PFSK-1 (cell line): Measurements from ENCODE around the gene LBHD2.

ENCODE experiments used
- FOXP2 ChIP-seq: optimal IDR thresholded peaks from 2 replicates; pipeline ENCODE3; 2011; ENCODE audit warnings: borderline replicate concordance, control low read depth, inconsistent platforms; ENCODE audit not compliant: insufficient read depth; ENCODE audit errors: extremely low read length, extremely low read depth
- POLR2AphosphoS5 ChIP-seq: IDR thresholded peaks from 2 replicates; pipeline ENCODE4 v1.6.1; 2012; ENCODE audit warnings: low read depth, mild to moderate bottlenecking, control low read depth, low read length, moderate library complexity
- SIN3A ChIP-seq: IDR thresholded peaks from 2 replicates; pipeline ENCODE4 v1.6.1; 2012; ENCODE audit warnings: mild to moderate bottlenecking, low read length, moderate library complexity, borderline replicate concordance; ENCODE audit not compliant: insufficient read depth
- TAF1 ChIP-seq: IDR thresholded peaks from 2 replicates; pipeline ENCODE4 v1.6.1; 2012; ENCODE audit warnings: low read length, control low read depth, borderline replicate concordance; ENCODE audit not compliant: insufficient read depth
- TF ChIP-seq, protein P1 (sequence below), 2 experiments: IDR thresholded peaks; 2 replicates each; pipeline versions ENCODE4 v1.6.1 to v1.8.0; 2011 to 2012; ENCODE audit warnings: low read depth in 2 of 2, low read length in 2 of 2, control low read depth in 1 of 2, inconsistent platforms in 1 of 2, mild to moderate bottlenecking in 1 of 2, moderate library complexity in 1 of 2; ENCODE audit not compliant: insufficient read depth in 1 of 2

Gene LBHD2

DNA sequence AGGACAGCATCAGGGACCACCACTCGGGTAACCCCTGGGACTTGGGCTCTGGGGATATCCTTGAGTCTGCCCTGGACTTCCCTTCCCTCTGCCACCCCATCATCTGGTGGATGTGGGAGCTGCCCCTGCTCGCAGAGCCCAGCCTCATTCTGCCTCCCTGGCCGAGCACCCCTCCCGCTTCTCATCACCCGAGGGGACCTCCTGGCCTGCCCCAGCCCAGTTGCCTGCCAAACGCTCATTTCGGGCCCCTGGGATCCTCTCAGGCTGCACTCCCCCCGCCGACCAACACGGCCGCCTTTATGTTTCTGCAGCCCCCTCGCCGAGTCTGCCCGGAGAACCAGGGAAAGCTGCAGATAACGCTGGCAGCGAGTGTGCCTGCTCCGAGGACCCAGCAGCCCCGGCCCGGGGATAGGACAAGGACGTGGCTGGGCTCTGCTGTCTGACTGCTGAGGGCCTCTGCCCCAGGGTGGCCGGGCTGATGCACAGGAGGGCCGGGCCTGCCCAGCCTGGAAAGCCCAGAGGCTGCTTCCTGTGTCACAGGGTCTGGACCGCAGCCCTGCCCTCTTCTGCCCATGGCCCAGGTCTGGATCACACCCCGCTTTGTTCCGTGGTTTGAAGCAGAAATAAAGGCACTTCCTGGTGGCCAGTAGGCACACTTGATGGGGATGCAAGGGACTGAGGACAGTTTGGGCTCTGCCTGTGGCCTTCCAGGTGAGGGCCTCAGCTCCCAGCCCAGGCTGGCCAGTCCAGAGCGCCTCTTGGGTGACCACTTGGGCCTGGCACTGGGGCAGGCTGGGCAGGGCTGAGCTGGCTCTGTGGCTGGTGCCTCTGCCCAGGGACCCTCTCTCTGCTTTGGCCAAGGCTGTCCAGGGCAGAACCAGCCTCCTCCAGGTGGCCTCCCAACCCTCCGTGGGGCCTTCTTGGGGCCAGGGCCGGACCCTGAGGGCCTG is 5.7 kb downstream of the LBHD2 start:
- TF ChIP-seq TAF1 (no peak), POLR2AphosphoS5 (no peak), SIN3A (no peak), FOXP2 (no peak)
- TF ChIP-seq, protein P1, sequence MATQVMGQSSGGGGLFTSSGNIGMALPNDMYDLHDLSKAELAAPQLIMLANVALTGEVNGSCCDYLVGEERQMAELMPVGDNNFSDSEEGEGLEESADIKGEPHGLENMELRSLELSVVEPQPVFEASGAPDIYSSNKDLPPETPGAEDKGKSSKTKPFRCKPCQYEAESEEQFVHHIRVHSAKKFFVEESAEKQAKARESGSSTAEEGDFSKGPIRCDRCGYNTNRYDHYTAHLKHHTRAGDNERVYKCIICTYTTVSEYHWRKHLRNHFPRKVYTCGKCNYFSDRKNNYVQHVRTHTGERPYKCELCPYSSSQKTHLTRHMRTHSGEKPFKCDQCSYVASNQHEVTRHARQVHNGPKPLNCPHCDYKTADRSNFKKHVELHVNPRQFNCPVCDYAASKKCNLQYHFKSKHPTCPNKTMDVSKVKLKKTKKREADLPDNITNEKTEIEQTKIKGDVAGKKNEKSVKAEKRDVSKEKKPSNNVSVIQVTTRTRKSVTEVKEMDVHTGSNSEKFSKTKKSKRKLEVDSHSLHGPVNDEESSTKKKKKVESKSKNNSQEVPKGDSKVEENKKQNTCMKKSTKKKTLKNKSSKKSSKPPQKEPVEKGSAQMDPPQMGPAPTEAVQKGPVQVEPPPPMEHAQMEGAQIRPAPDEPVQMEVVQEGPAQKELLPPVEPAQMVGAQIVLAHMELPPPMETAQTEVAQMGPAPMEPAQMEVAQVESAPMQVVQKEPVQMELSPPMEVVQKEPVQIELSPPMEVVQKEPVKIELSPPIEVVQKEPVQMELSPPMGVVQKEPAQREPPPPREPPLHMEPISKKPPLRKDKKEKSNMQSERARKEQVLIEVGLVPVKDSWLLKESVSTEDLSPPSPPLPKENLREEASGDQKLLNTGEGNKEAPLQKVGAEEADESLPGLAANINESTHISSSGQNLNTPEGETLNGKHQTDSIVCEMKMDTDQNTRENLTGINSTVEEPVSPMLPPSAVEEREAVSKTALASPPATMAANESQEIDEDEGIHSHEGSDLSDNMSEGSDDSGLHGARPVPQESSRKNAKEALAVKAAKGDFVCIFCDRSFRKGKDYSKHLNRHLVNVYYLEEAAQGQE (IDR thresholded peaks at IDR 0.05; ENCODE audit: insufficient read depth in 1 of 2, low read depth in 2 of 2, low read length in 2 of 2): no peak

- TF ChIP-seq POLR2AphosphoS5 (no peak), SIN3A (no peak), TAF1 (no peak), FOXP2 (no peak)
- TF ChIP-seq, protein P1 (IDR thresholded peaks at IDR 0.05; ENCODE audit: insufficient read depth in 1 of 2, low read depth in 2 of 2, low read length in 2 of 2): no peak
These were observed 6.5 kb downstream of the LBHD2 start for GRCh38 chr14:103090481-103091020.

- TF ChIP-seq TAF1: no peak
- TF ChIP-seq, protein P1 (IDR thresholded peaks at IDR 0.05; ENCODE audit: insufficient read depth in 1 of 2, low read depth in 2 of 2, low read length in 2 of 2): no peak
- no peak for TF ChIP-seq FOXP2
- no peak for TF ChIP-seq SIN3A
These were observed 7.3 kb downstream of the LBHD2 start for GRCh38 chr14:103091041-103091882.

DNA sequence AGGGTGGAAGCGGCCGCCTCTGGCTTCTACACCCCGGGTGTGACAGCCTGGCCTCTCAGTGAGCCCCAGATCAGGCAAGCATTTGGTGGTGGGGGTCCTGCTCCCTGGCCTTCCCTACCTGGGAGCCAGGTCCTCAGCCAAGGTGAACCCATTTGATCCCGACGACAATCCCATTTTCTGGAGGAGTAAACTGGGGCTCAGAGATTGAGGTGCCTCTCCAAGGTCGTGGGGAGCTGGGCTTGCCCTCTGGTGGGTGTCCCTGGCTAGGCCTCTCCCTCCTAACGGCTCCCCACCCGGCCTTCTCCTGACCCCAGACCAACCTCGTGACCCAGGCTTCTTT is 7.8 kb downstream of the LBHD2 start:
- TF ChIP-seq TAF1: no peak
- TF ChIP-seq, protein P1 (IDR thresholded peaks at IDR 0.05; ENCODE audit: insufficient read depth in 1 of 2, low read depth in 2 of 2, low read length in 2 of 2): no peak
- TF ChIP-seq POLR2AphosphoS5: no peak
- TF ChIP-seq SIN3A: no peak
- TF ChIP-seq FOXP2: no peak
